A172 (cell line): ENCODE data around the gene MRPS17. TPM values are rescaled to one million over a fixed set of nuclear protein-coding genes. Genes with fewer than 3 reads are reported as not detected.
"Not testable (repeated sequence)": the region's sequence is repeated elsewhere in the genome, so short reads cannot be mapped to it uniquely, and the experiment has no call there.

Experiments
- DNase-seq: peaks from one replicate; pipeline ENCODE4 v3.0.0-alpha.2; 2015; ENCODE audit warnings: low spot score
- total RNA-seq: library from RNA; depleted of rRNA; stranded (reverse); fragments of >200 nt; shearing (Covaris generic); gene quantifications from 2 replicates; pipeline ENCODE4 v1.2.3, GENCODE V29; 2014; rRNA removed

The MRPS17 gene
- 23.3 and 26.9 TPM in 2 replicates for total RNA-seq

DNA sequence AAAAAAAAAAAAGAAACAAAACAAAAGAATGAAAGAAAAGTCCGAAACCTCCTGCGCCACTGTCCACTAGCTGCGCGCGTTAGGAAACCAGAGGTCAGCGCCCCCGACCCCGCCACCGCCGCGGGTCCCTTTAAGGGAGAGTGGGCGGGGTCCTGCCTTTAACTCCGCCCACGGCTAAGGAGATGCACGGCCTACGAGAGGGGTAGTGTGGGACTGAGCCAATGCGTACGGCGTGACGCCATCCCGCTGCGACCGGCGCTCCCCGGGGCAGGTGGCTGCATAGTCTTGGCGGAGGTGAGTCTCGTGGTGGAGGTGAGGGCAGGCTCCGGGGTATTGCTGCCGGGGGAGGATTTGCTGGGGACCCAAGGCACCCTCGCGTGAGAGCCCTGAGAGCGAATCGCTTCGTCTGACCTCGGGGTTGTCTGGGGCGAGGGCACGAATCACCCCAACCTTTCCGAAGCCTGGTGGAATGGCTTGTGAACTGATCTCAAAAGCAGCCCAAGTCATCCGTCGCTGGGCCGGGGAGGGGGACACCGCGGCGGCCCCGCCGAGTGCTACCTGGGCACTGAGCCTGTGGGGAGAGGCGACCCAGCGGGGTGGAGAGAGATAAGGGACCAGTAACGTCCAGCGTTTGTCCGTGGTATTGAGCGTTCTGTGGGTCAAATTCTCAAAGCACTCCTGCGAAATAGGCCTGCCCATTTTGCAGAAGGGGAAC is at the start of gene MRPS17:
Gene MRPS17, plus strand, starts transcription at position 241 of the 715 bp plus-strand sequence. CDS start 1,319 bp downstream, outside the sequence.
- peak; percentile 77 for DNase-seq

GRCh38 chr7:55903985-55904759 is 47.5 kb upstream of the MRPS17 start:
- no peak for DNase-seq

GRCh38 chr7:55912748-55913158 is 38.9 kb upstream of the MRPS17 start:
- DNase-seq = peak; percentile 18

DNA sequence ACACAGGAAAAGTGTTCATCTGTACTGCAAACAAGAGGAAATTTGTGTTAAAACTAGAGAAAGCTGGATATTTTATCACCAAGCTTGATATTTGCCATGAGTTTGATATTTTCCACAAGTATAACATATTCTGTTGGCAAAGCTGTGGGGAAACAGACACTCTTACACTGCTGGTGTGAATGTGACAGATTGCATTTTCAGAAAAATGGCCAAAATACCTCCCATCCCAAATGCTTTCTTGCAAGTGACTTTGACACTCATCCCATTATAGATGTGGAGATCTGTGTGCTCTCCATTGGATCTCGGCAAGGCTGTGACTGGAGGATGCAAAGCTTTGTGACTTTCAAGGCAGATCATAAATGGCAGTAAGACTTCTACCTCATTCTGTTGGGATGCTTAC is 33.9 kb upstream of the MRPS17 start:
- DNase-seq = no peak

DNA sequence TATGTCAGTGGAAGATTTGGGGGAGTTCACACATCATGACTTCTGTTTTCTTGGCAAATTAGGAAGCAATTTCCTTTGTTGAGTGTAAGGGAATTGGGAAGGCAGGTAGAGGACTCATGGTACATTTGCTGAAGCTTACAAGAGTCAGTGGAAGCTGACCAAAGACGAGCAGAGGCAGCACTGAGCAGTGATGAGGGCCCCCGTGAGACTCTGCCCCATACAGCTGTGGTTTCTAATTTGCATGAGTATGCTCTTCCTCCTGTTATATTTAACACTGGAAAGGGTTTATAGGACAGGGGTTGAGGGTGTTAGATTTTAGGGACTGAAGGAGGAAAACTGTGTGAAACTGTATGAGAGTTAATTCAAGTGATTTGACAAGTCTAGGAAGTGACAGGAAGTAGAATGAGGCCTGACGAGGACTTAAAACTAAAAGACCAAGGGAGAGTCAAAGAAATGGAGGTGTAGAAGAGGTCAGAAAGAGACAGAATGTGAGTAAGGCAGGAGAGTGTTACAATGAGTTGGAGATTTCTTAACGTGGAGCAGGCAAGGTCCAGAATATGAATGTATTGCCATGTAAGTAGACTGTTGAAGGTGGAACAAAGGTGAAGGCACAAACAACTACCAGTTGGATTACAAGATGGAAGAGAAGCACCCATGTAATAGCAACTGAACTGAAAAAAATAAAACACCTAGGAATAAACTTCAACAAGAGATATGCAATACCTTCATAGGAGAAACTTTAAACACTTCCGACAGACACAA is 23.5 kb upstream of the MRPS17 start:
- DNase-seq = no peak

GRCh38 chr7:55931421-55932151 is 20.1 kb upstream of the MRPS17 start:
- DNase-seq = no peak

DNA sequence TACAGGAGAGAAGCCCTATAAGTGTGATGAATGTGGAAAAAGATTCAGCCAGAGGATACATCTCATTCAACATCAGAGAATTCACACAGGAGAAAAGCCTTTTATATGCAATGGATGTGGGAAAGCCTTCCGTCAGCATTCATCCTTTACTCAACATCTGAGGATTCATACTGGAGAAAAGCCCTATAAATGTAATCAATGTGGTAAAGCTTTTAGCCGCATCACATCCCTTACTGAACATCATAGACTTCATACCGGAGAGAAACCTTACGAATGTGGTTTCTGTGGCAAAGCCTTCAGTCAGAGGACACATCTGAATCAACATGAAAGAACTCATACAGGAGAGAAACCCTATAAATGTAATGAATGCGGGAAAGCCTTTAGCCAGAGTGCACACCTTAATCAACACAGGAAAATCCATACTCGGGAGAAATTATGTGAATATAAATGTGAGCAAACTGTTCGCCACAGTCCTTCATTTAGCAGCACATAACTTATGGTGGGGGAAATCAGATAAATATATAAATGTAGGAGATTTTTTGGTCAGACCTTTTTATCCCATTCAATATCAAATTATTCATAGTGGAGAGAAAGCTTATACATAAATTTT is 12.1 kb upstream of the MRPS17 start:
- DNase-seq = peak; percentile 8

- DNase-seq = no peak
Observed at GRCh38 chr7:55946545-55946944, 5.1 kb upstream of the MRPS17 start.

- not testable (repeated sequence) for DNase-seq
Observed at GRCh38 chr7:55952352-55952671, 635 bp downstream of the MRPS17 start.

- no peak for DNase-seq
Observed at GRCh38 chr7:55953707-55954475, 2.2 kb downstream of the MRPS17 start.

- no peak for DNase-seq
Observed at GRCh38 chr7:55957190-55957589, 5.5 kb downstream of the MRPS17 start.

GRCh38 chr7:55962014-55962413 is 10.3 kb downstream of the MRPS17 start:
- DNase-seq = no peak

- no peak for DNase-seq
Observed at GRCh38 chr7:55963584-55964168, 12.0 kb downstream of the MRPS17 start.

DNA sequence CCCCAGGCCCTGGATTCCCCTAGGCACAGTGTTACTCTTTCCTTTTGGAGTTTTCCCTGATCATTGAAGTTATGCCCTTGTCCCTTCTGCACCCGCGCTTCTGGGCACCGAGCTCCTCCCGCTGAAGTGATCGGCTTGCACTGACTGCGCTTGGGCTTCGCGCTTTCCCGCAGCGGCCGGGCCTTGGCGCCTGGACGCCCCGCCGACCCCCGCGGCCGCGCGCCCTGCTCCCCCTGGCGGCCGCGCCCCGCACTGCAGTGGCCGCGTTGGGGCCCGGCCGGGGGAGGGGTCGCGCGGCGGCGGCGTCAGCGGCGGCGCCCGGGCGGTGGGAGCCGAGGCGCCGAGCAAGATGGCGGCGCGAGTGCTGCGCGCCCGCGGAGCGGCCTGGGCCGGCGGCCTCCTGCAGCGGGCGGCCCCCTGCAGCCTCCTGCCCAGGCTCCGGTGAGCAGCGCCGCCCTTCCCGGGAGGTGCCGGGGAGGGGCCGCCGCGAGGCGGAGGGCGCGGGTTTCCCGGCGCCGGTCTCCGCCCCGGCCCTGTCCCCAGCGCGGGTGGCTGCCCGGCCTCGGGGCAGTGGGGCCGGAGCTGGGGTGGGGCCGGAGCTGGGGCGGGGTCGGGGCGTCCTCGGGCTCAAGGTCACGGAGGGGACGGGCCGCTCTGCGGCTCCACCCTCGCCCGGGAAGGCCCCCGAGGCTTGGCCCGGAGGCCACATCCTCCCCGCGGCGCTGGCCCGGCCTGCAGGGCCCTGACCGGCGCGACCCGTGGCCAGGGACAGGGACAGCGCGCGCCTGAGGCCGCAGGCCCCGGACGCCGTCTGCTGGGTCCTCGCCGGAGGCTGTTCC is 12.8 kb downstream of the MRPS17 start, which contains the start of gene NIPSNAP2:
Gene NIPSNAP2, plus strand, starts transcription at position 325 of the 839 bp plus-strand sequence. Its CDS starts 25 bp downstream, at position 350.
- DNase-seq = peak; percentile 68

DNA sequence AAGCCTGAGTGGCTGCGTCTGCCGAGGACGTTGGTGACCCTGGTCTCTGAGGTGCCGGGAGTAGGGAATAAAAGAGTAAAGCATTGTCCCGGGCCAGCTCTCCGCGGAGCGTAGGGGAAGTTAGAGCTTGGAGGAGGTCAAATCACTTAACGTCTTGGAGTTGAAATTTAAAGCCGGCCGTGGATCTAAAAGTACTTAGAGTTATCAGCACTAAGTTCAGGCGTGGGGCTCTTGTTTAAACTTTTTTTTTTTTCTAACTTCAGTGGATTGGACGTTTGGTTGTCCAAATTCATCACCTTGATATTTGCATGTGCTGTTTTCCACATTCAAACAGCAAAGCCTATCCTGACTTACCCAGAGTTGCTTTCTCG is 13.4 kb downstream of the MRPS17 start:
- no peak for DNase-seq

DNA sequence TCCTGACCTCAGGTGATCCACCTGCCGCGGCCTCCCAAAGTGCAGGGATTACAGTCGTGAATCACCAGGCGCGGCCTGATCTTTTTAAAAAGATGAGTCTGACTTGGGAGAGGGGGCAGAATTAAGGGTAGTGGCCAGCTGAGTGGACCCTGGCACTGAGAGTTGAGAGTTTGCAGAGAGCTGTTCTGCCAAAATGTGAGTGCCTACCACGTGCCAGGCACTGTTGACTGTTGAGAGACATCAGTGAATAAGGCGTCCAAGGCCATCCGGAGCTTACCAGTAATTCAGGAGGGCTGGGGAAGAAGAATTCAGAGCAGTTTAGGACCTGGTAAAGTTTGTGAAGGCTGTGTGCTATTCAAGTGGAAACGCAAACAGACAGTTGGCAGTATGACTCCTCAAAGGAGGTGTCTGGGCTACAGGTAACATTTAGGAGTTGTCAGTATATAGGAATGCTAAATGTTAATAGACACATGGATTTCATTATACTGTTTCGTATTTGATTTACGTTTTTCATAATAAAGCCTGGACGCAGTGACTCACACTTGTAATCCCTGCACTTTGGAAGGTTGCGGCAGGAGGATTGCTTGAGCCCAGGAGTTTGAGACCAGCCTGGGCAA is 14.2 kb downstream of the MRPS17 start:
- DNase-seq = no peak

DNA sequence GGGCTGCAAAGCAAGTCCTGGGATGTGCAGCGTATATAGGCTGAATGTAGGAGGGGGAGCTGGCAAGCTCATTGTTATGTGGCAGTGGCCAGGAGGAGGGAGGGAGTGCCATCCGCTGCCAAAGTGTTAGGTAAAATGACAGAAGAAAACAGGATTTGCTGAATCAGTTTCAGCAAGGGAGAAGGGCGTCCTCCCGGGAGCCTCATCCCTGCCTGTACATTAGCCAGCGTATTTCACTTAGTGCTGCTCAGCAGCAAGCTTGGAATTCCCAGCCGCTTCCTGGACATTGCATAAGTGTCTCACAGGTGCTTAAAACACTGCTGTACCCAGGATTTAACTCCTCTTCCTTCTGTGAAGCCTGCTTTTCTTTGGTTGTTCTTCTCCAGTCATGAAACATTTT is 15.2 kb downstream of the MRPS17 start:
- DNase-seq = no peak

- DNase-seq = no peak
Observed at GRCh38 chr7:55969391-55969790, 17.7 kb downstream of the MRPS17 start.

- DNase-seq = no peak
Observed at GRCh38 chr7:55970561-55970960, 18.9 kb downstream of the MRPS17 start.
